HL-60 (cell line): ENCODE data around the gene NHLRC2.
"Not testable (repeated sequence)": the region's sequence is repeated elsewhere in the genome, so short reads cannot be mapped to it uniquely, and the experiment has no call there.

Experiments used
- DNase-seq, 2 experiments: peaks; one replicate each; pipeline ENCODE4 v3.0.0-alpha.2; 2010 to 2020; ENCODE audit warnings: low read depth in 1 of 2, low spot score in 1 of 2
- H3K27ac ChIP-seq: fragments of 250-450 bp; sonication (Bioruptor Pico); replicated peaks from 2 replicates; pipeline ENCODE4 v1.5.1; 2020; ENCODE audit warnings: mild to moderate bottlenecking, moderate library complexity
- H3K27me3 ChIP-seq: fragments of 250-450 bp; sonication (Bioruptor Pico); 2 replicates; pipeline ENCODE4 v1.5.1; 2021; ENCODE audit warnings: mild to moderate bottlenecking, moderate library complexity; ENCODE audit not compliant: insufficient read depth, poor library complexity, severe bottlenecking
- H3K4me3 ChIP-seq: replicated peaks from 2 replicates; pipeline ENCODE4 v1.5.1; 2011; ENCODE audit warnings: mild to moderate bottlenecking, control low read depth, low read length; ENCODE audit not compliant: insufficient read depth
- GABPA ChIP-seq: IDR thresholded peaks from 2 replicates; pipeline ENCODE4 v1.6.1; 2012; ENCODE audit warnings: low read depth
- POLR2AphosphoS5 ChIP-seq: IDR thresholded peaks from 2 replicates; pipeline ENCODE4 v1.6.1; 2012; ENCODE audit warnings: low read depth
- SPI1 ChIP-seq: IDR thresholded peaks from 2 replicates; pipeline ENCODE4 v1.6.1; 2012; ENCODE audit warnings: low read depth, mild to moderate bottlenecking, borderline replicate concordance
- TF ChIP-seq, protein P1 (sequence below): IDR thresholded peaks from one replicate; pipeline ENCODE4 v1.5.1; 2011; ENCODE audit warnings: low read length, control low read depth, inconsistent platforms; ENCODE audit not compliant: insufficient read depth
- TF ChIP-seq, protein P2 (sequence below): IDR thresholded peaks from 2 replicates; pipeline ENCODE4 v1.6.1; 2012; ENCODE audit warnings: low read depth; ENCODE audit not compliant: insufficient replicate concordance

Gene NHLRC2

DNA sequence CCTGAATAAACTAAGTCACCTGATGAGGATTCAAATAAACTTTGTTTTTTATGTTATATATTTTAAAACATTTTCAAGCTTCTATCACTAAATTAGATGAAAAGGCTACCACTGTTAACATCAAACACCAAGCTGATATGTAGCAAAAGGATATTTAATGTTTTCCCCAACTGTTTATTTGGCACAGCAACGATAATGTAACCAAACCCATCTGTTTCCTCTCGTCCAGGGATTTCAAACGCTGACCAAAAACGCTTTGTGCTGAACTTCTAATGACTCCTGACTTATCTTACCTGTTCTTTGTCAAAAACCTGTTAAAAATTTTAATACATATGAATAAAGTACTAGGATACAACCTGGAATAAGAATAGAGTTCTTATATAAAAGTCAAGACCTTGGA is 31.1 kb upstream of the NHLRC2 start:
- Histone ChIP-seq H3K4me3 (no peak overlapping the region), H3K27me3 (no peaks in the 10 kb centered on the region), H3K27ac (no peak overlapping the region)
- TF ChIP-seq, protein P1, sequence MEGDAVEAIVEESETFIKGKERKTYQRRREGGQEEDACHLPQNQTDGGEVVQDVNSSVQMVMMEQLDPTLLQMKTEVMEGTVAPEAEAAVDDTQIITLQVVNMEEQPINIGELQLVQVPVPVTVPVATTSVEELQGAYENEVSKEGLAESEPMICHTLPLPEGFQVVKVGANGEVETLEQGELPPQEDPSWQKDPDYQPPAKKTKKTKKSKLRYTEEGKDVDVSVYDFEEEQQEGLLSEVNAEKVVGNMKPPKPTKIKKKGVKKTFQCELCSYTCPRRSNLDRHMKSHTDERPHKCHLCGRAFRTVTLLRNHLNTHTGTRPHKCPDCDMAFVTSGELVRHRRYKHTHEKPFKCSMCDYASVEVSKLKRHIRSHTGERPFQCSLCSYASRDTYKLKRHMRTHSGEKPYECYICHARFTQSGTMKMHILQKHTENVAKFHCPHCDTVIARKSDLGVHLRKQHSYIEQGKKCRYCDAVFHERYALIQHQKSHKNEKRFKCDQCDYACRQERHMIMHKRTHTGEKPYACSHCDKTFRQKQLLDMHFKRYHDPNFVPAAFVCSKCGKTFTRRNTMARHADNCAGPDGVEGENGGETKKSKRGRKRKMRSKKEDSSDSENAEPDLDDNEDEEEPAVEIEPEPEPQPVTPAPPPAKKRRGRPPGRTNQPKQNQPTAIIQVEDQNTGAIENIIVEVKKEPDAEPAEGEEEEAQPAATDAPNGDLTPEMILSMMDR = no peak
- TF ChIP-seq SPI1 (no peak), POLR2AphosphoS5 (no peak), GABPA (no peak)
- TF ChIP-seq, protein P2, sequence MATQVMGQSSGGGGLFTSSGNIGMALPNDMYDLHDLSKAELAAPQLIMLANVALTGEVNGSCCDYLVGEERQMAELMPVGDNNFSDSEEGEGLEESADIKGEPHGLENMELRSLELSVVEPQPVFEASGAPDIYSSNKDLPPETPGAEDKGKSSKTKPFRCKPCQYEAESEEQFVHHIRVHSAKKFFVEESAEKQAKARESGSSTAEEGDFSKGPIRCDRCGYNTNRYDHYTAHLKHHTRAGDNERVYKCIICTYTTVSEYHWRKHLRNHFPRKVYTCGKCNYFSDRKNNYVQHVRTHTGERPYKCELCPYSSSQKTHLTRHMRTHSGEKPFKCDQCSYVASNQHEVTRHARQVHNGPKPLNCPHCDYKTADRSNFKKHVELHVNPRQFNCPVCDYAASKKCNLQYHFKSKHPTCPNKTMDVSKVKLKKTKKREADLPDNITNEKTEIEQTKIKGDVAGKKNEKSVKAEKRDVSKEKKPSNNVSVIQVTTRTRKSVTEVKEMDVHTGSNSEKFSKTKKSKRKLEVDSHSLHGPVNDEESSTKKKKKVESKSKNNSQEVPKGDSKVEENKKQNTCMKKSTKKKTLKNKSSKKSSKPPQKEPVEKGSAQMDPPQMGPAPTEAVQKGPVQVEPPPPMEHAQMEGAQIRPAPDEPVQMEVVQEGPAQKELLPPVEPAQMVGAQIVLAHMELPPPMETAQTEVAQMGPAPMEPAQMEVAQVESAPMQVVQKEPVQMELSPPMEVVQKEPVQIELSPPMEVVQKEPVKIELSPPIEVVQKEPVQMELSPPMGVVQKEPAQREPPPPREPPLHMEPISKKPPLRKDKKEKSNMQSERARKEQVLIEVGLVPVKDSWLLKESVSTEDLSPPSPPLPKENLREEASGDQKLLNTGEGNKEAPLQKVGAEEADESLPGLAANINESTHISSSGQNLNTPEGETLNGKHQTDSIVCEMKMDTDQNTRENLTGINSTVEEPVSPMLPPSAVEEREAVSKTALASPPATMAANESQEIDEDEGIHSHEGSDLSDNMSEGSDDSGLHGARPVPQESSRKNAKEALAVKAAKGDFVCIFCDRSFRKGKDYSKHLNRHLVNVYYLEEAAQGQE = no peak
- no peak for DNase-seq

DNA sequence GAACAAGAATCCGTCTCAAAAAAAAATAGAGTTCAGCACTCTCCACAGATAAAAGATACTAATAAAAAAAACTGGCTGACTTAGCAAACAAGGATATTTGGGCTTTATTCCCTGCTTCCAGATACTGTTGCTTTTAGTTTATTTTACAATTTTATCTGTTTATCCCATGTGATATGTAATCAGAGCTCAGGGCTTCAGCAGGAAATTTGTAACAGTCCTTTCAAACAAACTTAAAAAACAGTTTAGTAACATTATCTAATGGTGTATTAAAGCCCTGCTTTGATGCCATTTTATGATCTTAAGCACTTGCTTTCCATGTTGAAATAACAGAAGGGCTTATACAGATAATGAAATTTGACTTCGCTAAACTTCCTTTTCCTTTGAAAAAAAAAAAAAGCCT is 28.7 kb upstream of the NHLRC2 start:
- H3K4me3 ChIP-seq = no peak overlapping the region
- no peaks in the 10 kb centered on the region for H3K27me3 ChIP-seq
- TF ChIP-seq, protein P2 = no peak
- TF ChIP-seq SPI1 (no peak), GABPA (no peak), POLR2AphosphoS5 (no peak)
- TF ChIP-seq, protein P1 = no peak
- H3K27ac ChIP-seq = no peak overlapping the region
- DNase-seq = no peak

DNA sequence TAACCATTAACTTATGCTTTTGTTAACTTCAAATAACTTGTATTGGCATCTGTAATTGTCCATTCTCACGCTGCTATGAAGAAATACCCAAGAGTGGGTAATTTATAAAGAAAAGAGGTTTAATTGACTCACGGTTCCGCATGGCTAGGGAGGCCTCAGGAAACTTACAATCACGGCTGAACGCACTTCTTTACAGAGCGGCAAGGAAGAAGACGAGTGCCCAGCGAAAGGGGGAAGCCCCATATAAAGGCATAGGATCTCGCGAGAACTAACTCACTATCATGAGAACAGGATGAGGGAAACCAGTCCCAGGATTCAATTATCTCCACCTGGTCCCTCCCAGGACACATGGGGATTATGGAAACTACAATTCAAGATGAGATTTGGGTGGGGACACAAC is 25.9 kb upstream of the NHLRC2 start:
- not testable (repeated sequence) for H3K27ac ChIP-seq, H3K4me3 ChIP-seq, H3K27me3 ChIP-seq, DNase-seq

DNA sequence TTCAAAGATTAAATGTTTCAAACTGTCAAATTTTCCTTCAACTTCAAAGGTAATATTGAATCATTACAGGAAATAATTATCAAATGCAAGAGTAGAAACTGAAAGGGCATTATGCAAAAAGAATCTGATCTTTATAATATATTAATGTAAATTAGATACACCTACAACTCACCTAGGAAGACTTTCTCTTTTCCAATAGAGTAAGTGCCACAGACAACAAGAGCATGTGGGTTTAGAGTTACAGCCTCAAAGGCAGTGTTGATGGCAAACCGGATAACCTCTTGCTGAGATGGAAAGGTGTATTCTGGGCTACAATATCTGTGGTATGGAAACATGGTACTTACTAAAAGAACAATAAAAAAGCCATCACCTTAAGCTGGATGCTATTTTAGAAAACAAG is 12.3 kb upstream of the NHLRC2 start:
- Histone ChIP-seq H3K27ac (no peak overlapping the region), H3K27me3 (no peaks in the 10 kb centered on the region), H3K4me3 (no peak overlapping the region)
- no peak for DNase-seq
- TF ChIP-seq SPI1 = no peak
- TF ChIP-seq GABPA = no peak
- TF ChIP-seq, protein P2 = no peak
- TF ChIP-seq, protein P1 = no peak
- no peak for TF ChIP-seq POLR2AphosphoS5
